T-cell (primary cell): ENCODE results near the gene PWP1. TPM values are rescaled to one million over a fixed set of nuclear protein-coding genes. Genes with fewer than 3 reads are reported as not detected.

ENCODE experiments used
- ATAC-seq, 4 experiments: fragments of 200-7000 bp in 3 of 4; fragments of 150-1000 bp in 1 of 4; cut with Tn5 transposase; replicated peaks in 1 of 4; 1 replicate in 3 of 4; 2 replicates in 1 of 4; pipeline ENCODE4 v1.10.0; 2021; ENCODE audit warnings: moderate library complexity in 3 of 4, mild to moderate bottlenecking in 2 of 4, moderate number of reproducible peaks in 1 of 4
- CTCF ChIA-PET, 2 donors: fragments of 300-600 bp; sonication (Branson Sonifier 250); formaldehyde crosslinking; loops; one replicate each; lab custom pipeline; 2022; ENCODE audit warnings: antibody characterized with exemption in 2 of 2; lab: Charles Lee
- POLR2A ChIA-PET, 2 donors: fragments of 300-600 bp; sonication (Branson Sonifier 250); formaldehyde crosslinking; loops; one replicate each; lab custom pipeline; 2022; ENCODE audit warnings: antibody characterized with exemption in 2 of 2; lab: Charles Lee
- DNase-seq, 35 experiments: peaks; one replicate each; pipeline versions ENCODE4 v3.0.0 to v3.0.0-alpha.2; 2013 to 2023
- H3K27ac ChIP-seq: one replicate; pipeline ENCODE4 v1.5.1; 2013; ENCODE audit warnings: low read length
- H3K27me3 ChIP-seq, 2 experiments: replicated peaks in 1 of 2; 1 replicate in 1 of 2; 2 replicates in 1 of 2; pipeline versions ENCODE4 v1.6.1 to v1.7.0; 2013; ENCODE audit warnings: low read length in 1 of 2, mixed read lengths in 1 of 2; ENCODE audit not compliant: control insufficient read depth in 2 of 2, insufficient read depth in 2 of 2; ENCODE audit errors: extremely low read depth in 1 of 2
- H3K36me3 ChIP-seq, 2 donors: 1 replicate in 1 of 2; 2 replicates in 1 of 2; pipeline versions ENCODE4 v1.6.1 to v1.7.0; 2013; ENCODE audit warnings: low read length in 1 of 2; ENCODE audit not compliant: control insufficient read depth in 2 of 2, insufficient read depth in 1 of 2; ENCODE audit errors: extremely low read depth in 1 of 2
- H3K4me1 ChIP-seq, 2 experiments: 1 replicate in 1 of 2; 2 replicates in 1 of 2; pipeline versions ENCODE4 v1.6.1 to v1.7.0; 2013; ENCODE audit warnings: low read length in 2 of 2, mixed read lengths in 1 of 2; ENCODE audit not compliant: insufficient read depth in 2 of 2, control insufficient read depth in 1 of 2; ENCODE audit errors: extremely low read depth in 1 of 2
- H3K4me3 ChIP-seq, 2 donors: 1 replicate in 1 of 2; 2 replicates in 1 of 2; pipeline versions ENCODE4 v1.5.1 to v1.7.0; 2013; ENCODE audit warnings: mild to moderate bottlenecking in 2 of 2, low read length in 1 of 2, moderate library complexity in 1 of 2; ENCODE audit not compliant: control insufficient read depth in 1 of 2; ENCODE audit errors: extremely low read depth in 1 of 2
- H3K9me3 ChIP-seq: 2 replicates; pipeline ENCODE4 v1.7.0; 2013
- H3K27ac Mint-ChIP-seq, 2 donors: one replicate each; pipeline ENCODE4 v1.8.0; 2020 to 2021; ENCODE audit warnings: mild to moderate bottlenecking in 2 of 2, mixed read lengths in 2 of 2
- H3K27me3 Mint-ChIP-seq, 2 donors: one replicate each; pipeline ENCODE4 v1.8.0; 2021 to 2022; ENCODE audit warnings: mixed read lengths in 2 of 2
- H3K36me3 Mint-ChIP-seq: one replicate; pipeline ENCODE4 v1.8.0; 2021; ENCODE audit warnings: mixed read lengths
- H3K4me1 Mint-ChIP-seq, 3 donors: one replicate each; pipeline ENCODE4 v1.8.0; 2020 to 2022; ENCODE audit warnings: mixed read lengths in 3 of 3, mild to moderate bottlenecking in 1 of 3
- H3K4me3 Mint-ChIP-seq, 3 donors: one replicate each; pipeline ENCODE4 v1.8.0; 2020 to 2022; ENCODE audit warnings: mild to moderate bottlenecking in 3 of 3, mixed read lengths in 3 of 3, moderate library complexity in 3 of 3
- H3K9me3 Mint-ChIP-seq, 3 donors: one replicate each; pipeline ENCODE4 v1.8.0; 2020 to 2022; ENCODE audit warnings: mixed read lengths in 3 of 3
- WGBS: methylation state at CpG from one replicate; pipeline ENCODE4 v1.1.5; 2013; ENCODE audit warnings: missing lambda C conversion rate; ENCODE audit not compliant: insufficient coverage; 5-methylcytosine and 5-hydroxymethylcytosine counted together
- total RNA-seq, 35 experiments: library from RNA in 6 of 35; stranded (reverse) in 6 of 35; fragments of 120-200 nt in 1 of 35; gene quantifications; one replicate each; pipeline versions ENCODE4 v1.2.1 to v1.2.4 and lab custom pipeline; 2013 to 2026

PWP1 gene
- total RNA-seq, 5 donors from 2014 or later (not counting 1 experiment from before 2014, with no cell fraction given): 22.1 to 36.9 (median 28.5) TPM

DNA sequence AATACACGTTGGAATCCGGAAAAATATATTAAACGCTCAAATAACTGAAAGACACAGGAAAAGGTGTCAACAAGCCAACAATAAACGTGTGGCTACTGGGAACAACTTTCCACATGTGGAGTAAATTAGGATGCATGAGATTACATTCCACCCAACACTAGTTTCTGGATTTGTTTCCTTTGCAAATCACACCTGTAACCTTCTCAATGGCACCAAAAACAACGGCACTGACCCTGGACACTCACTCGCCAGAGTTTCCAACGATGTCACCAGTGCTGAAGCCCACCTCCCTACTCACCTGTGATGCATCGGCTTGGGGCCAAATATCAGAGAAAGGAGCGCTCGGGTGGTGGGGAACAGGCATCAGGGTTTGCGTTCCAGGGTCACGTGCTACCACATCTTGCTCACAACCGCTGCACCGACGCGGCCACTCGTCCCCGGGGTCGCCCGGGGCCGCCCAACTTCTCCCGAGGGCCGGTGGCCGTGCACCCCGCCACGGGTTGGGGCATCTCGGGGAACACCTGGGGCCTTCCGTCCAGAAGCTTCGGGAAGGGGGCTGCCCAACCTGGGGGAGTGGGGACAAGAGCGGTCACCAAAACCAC lies 74.7 kb downstream of the PWP1 start:
- H3K27me3 Mint-ChIP-seq: no peaks in the 10 kb centered on the region
- H3K4me1 ChIP-seq: peaks cover 17 to 23% of the 10 kb centered on the region in 2 experiments
- ChIA-PET CTCF (interaction anchor here in 1 of 2 donors (1.0 kb wide), 2 partner anchors 18 to 84 kb away, joined by 4 to 5 read pairs; no protein-coding TSS in a partner anchor), POLR2A (interaction anchor here in 1 of 2 donors (0.7 kb wide), 1 partner anchor 80 kb away, joined by 3 read pairs; no protein-coding TSS in a partner anchor)
- WGBS: 0% methylated on average over 23 of the region's 30 CpGs
- ATAC-seq: peak; percentile 22 to 42 (median 30)
- H3K4me1 Mint-ChIP-seq: peaks cover 32 to 37% (median 36%) of the 10 kb centered on the region in 3 donors
- H3K36me3 Mint-ChIP-seq: peaks cover 8% of the 10 kb centered on the region
- no peaks in the 10 kb centered on the region for H3K9me3 Mint-ChIP-seq
- no peaks in the 10 kb centered on the region for H3K27me3 ChIP-seq
- H3K9me3 ChIP-seq: no peaks in the 10 kb centered on the region
- peak overlapping the region; percentile 83 to 90 (median 88) for H3K4me3 Mint-ChIP-seq
- peak overlapping the region; percentile 83 to 88 for H3K4me3 ChIP-seq
- H3K36me3 ChIP-seq: peaks cover 3 to 18% of the 10 kb centered on the region in 2 donors
- DNase-seq: peak in 28 of 35 experiments; percentile 4 to 53 (median 16)
- peak overlapping the region; percentile 82 to 86 for H3K27ac Mint-ChIP-seq
- H3K27ac ChIP-seq: peak overlapping the region; percentile 47

DNA sequence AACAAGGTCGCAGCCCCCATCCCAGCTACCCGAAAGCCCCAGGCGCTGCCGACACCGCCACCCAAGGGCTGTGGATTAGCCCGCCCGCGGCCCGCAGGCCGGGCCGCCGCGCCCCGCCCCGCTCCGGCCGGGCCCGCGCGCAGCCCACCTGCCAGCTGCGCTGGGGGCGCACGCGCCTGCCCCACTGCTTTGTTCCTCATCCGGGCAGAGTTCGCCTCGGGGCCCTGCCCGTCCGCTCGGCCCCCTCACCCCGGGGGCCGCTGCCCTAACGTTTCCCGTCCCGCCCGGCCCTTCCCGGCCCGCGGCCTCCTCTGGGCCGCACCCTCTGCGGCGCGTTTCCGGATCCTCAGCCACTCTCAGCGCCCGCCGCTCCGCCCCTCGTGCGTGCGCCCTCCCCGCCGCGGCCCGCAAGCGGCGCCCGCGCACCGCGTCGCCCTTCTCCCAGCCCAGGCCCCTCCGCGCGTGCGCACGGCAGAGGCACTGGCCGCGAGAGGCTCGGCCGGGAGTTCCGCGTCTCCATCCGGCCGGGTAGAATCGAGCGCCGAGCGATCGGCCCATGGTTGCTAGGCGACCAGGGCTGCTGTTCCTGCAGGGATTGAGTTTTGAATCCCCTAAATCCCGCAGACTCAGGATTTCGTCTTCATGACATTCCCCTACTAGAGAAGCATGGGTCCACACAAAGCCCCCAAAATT lies 75.4 kb downstream of the PWP1 start, which contains the start of gene PRDM4:
TSS of gene PRDM4 (minus strand) at position 329 of the 693 bp plus-strand sequence. CDS start 622 bp downstream, outside the sequence.
- ChIA-PET CTCF (no interaction called here), POLR2A (no interaction called here)
- ATAC-seq (peak; percentile 95 to 98 (median 98)), DNase-seq (peak; percentile 79 to 96 (median 87))
- H3K27me3 ChIP-seq: no peaks in the 10 kb centered on the region
- H3K27ac ChIP-seq: peak within 1 kb of the TSS; percentile 85
- WGBS: under 1% methylated on average over 76 of the region's 83 CpGs
- peak within 1 kb of the TSS; percentile 83 to 90 (median 88) for H3K4me3 Mint-ChIP-seq
- H3K4me3 ChIP-seq: peak within 1 kb of the TSS; percentile 83 to 88
- peaks cover 8% of the 10 kb centered on the region for H3K36me3 Mint-ChIP-seq
- no peaks in the 10 kb centered on the region for H3K9me3 ChIP-seq
- peak within 1 kb of the TSS; percentile 84 to 86 for H3K27ac Mint-ChIP-seq
- peaks cover 0 to 12% of the 10 kb centered on the region in 2 donors for H3K36me3 ChIP-seq
- H3K9me3 Mint-ChIP-seq: no peaks in the 10 kb centered on the region
- peaks cover 17 to 23% of the 10 kb centered on the region in 2 experiments for H3K4me1 ChIP-seq
- no peaks in the 10 kb centered on the region for H3K27me3 Mint-ChIP-seq
- H3K4me1 Mint-ChIP-seq: peaks cover 32 to 37% (median 36%) of the 10 kb centered on the region in 3 donors

DNA sequence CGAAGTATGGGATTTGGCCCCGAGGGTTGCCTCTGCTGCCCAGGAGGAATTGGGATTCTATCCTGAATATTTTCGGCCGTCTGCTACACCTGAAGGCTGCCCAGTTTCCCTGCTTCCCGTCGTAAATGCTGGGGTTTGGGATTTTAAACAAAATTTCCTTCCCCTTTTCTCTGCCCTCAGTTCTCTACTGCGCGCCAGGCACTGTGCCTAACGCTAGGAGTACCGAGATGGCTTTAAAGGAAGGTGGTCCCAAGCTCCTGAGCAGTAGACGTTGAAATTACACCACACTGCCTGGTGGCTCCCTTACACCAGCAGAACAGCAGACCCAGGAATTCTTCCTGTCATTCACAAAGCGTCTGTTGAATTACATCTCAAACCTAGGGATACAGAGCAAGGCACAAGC lies 75.9 kb downstream of the PWP1 start:
- peak overlapping the region; percentile 80 to 88 (median 86) for H3K4me3 Mint-ChIP-seq
- H3K27ac Mint-ChIP-seq: peak overlapping the region; percentile 84 to 86
- Histone ChIP-seq H3K27me3 (no peaks in the 10 kb centered on the region), H3K4me1 (peaks cover 17 to 23% of the 10 kb centered on the region in 2 experiments), H3K4me3 (peak overlapping the region; percentile 83 to 88), H3K9me3 (no peaks in the 10 kb centered on the region), H3K27ac (peak overlapping the region; percentile 85), H3K36me3 (peaks cover 0 to 6% of the 10 kb centered on the region in 2 donors)
- ChIA-PET POLR2A (no interaction called here), CTCF (no interaction called here)
- H3K4me1 Mint-ChIP-seq: peaks cover 32 to 37% (median 36%) of the 10 kb centered on the region in 3 donors
- peaks cover 6% of the 10 kb centered on the region for H3K36me3 Mint-ChIP-seq
- WGBS: 0% methylated on average over 1 of the region's 12 CpGs
- H3K27me3 Mint-ChIP-seq: no peaks in the 10 kb centered on the region
- no peaks in the 10 kb centered on the region for H3K9me3 Mint-ChIP-seq
- DNase-seq (peak in 5 of 35 experiments; percentile 7 to 39 (median 12)), ATAC-seq (peak in 1 of 4 experiments; percentile 10)

Other genes starting within 250 kb of the PWP1 start
- 10 to 100 TPM; 30.2 to 42.4 (median 40.0) TPM for gene PRDM4, start 75.3 kb downstream of the PWP1 start, total RNA-seq
- not detected for gene ASCL4, start 88.9 kb downstream of the PWP1 start, total RNA-seq